HFF-Myc (cell line): Measurements from ENCODE around the gene WNT8B.

Experiments used
- DNase-seq: peaks from one replicate; pipeline ENCODE4 v3.0.0-alpha.2; 2011; ENCODE audit warnings: low read depth; ENCODE audit errors: extremely low read depth
- H3K4me3 ChIP-seq: replicated peaks from 2 replicates; pipeline ENCODE4 v1.5.1; 2011; ENCODE audit warnings: low read depth, mild to moderate bottlenecking, control low read depth, low read length
- TF ChIP-seq, protein P1 (sequence below): IDR thresholded peaks from 2 replicates; pipeline ENCODE4 v1.5.1; 2012; ENCODE audit warnings: mild to moderate bottlenecking, low read depth, low read length, control low read depth; ENCODE audit errors: missing control alignments

The WNT8B gene

DNA sequence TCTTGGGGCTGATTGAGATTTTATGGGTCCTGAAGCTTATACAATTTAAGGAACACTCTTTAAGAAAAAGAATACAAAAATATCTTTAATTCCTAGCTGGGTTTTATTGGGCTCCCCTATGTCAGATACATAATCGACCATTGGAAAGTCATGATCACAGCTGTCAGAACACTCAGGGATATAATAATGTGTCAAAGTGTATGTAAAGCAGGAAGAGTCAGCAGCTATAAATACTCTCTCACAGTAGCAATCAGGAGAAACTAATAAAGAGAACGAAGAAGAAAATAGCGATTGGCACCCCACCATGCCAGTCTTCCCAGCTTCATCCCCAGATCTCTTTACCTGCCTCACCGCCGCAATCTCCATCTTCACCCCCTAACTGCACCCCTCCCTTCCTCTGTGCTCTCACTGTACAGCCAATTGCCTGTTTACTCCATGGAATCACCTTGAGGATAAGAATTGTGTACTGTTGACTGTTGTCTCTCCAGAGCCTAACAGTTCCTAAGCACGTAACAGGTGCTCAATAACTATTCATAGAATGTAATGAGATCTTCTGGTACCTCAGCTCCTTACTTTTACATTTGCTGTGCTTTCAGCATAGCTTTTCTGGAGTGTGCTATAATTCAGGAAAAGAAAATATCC, 24.0 kb upstream of the WNT8B start:
- H3K4me3 ChIP-seq: no peak overlapping the region
- DNase-seq: no peak
- TF ChIP-seq, protein P1, sequence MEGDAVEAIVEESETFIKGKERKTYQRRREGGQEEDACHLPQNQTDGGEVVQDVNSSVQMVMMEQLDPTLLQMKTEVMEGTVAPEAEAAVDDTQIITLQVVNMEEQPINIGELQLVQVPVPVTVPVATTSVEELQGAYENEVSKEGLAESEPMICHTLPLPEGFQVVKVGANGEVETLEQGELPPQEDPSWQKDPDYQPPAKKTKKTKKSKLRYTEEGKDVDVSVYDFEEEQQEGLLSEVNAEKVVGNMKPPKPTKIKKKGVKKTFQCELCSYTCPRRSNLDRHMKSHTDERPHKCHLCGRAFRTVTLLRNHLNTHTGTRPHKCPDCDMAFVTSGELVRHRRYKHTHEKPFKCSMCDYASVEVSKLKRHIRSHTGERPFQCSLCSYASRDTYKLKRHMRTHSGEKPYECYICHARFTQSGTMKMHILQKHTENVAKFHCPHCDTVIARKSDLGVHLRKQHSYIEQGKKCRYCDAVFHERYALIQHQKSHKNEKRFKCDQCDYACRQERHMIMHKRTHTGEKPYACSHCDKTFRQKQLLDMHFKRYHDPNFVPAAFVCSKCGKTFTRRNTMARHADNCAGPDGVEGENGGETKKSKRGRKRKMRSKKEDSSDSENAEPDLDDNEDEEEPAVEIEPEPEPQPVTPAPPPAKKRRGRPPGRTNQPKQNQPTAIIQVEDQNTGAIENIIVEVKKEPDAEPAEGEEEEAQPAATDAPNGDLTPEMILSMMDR: no peak

DNA sequence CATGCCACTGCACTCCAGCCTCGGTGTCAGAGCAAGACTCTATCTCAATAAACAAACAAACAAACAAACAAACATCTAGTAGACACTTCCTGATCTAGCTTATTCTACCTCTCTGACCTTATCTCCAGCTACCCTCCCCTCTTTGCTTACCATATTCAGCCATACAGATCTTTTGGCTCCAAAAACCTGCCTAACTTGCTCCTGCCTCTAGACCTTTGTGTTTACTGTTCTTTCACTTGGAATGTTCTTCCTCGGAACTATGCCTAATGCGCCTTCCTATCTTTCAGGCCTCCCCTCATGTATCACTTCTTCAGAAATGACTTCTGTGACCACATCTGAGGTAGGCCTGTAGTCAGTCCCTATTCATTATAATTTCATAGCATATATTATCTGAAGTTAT, 20.3 kb upstream of the WNT8B start:
- TF ChIP-seq, protein P1: no peak
- DNase-seq: no peak
- H3K4me3 ChIP-seq: no peak overlapping the region

DNA sequence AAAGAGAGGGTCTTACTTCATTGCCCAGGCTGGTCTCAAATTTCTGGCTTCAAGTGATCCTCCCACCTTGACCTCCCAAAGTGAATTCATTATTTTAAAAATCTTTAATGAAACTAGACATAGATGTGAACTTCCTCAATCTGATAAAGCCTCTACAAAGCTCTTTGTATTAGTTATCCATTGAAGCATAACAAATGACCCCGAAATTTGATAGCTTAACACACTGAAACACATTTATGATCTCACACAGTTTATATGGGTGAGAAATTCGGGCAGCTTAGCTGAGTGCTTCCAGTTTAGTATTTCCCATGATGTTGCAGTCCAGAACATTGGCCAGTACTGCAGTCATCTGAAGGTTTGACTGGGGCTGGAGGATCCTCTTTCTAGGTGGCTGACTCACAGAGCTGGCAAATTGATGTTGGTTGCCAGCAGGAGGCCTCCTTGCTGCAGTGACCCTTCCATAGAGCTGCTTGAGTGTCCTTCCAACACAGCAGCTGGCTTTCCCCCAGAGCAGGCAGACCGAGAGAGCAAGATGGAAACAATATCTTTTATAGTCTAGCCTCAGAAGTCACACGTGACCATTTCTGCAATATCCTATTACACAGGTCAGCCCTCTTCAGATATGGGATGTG, 16.6 kb upstream of the WNT8B start:
- DNase-seq: peak; percentile 2
- TF ChIP-seq, protein P1: no peak
- H3K4me3 ChIP-seq: no peak overlapping the region

DNA sequence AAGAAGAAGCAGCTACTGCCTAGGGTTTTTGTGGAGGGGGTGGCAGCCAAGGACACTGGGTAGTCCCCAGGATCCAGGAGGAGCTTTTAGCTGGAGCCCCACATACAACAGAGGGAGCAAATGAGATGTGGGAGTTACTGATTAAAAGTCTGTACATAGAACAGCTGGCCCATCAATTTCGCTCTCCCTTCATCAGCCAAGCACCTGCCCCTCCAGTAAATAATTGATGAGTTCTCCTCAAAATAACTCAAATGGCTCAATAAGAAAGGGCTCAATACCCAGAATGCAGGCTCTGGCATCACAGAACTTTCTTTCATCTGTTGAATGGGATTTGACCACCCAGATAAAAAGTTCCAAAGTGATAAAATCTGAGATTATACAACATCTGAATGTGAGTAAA, 15.1 kb upstream of the WNT8B start:
- H3K4me3 ChIP-seq: no peak overlapping the region
- DNase-seq: no peak
- TF ChIP-seq, protein P1: no peak

DNA sequence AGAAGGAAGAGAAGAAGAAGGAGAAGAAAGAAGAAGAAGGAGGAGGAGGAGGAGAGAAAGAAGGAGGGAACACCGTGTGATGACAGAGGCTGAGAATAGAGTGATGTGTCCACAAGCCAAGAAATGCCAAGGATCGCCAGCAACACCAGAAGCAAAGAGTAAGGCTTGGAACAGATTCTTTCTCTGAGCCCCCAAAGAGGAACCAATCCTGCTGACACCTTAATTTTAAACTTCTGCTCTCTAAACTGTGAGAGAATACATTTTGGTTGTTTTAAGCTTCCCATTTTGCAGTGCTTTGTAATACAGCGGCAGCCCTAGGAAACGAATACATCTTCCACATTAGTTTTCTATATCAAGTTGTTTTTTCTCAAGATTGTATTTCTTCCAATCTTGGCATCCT, 13.9 kb upstream of the WNT8B start:
- H3K4me3 ChIP-seq: no peak overlapping the region
- DNase-seq: no peak
- TF ChIP-seq, protein P1: no peak

DNA sequence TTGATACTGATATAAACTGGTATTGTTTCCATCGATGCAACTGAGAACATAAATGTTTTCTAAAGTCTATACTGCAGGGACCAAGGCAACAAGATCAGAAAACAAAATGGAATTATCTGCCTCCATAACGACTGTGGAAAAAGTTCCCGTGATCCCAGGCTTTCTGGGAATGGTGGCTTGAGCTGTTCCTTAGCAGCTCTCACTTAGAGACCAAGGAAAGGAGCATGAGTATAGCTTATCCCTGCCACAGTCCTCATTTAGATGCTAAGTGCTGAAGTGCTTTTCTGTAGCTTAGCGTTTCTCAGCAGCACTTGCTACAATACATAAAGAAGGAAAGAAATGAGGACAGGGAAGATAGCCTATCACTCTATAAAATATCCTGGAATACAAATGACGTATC, 5.5 kb downstream of the WNT8B start:
- no peak overlapping the region for H3K4me3 ChIP-seq
- TF ChIP-seq, protein P1: no peak
- DNase-seq: no peak
